GM18508 (cell line): ENCODE measurements around the gene KCNE5.
"Not testable (repeated sequence)": the region's sequence is repeated elsewhere in the genome, so short reads cannot be mapped to it uniquely, and the experiment has no call there.

Experiments
- ATAC-seq: cut with Tn5 transposase; IDR thresholded peaks from one replicate; pipeline ENCODE4 v1.9.1; 2021; ENCODE audit warnings: moderate number of reproducible peaks; ENCODE audit not compliant: insufficient read depth, unreplicated experiment

The KCNE5 gene

GRCh38 chrX:109619771-109620170 lies 5.2 kb downstream of the KCNE5 start:
- ATAC-seq = no peak

GRCh38 chrX:109614951-109615350 lies 10.0 kb downstream of the KCNE5 start:
- ATAC-seq = no peak

- no peak for ATAC-seq
Measured at GRCh38 chrX:109601486-109601885, 23.5 kb downstream of the KCNE5 start.

- ATAC-seq = no peak
Measured at GRCh38 chrX:109600237-109600651, 24.7 kb downstream of the KCNE5 start.

- no peak for ATAC-seq
Measured at GRCh38 chrX:109596015-109596414, 29.0 kb downstream of the KCNE5 start.

- ATAC-seq = no peak
Measured at GRCh38 chrX:109590176-109590575, 34.8 kb downstream of the KCNE5 start.

GRCh38 chrX:109585488-109585887 lies 39.5 kb downstream of the KCNE5 start:
- ATAC-seq = no peak

GRCh38 chrX:109578916-109579315 lies 46.1 kb downstream of the KCNE5 start:
- ATAC-seq = no peak

GRCh38 chrX:109577055-109577454 lies 47.9 kb downstream of the KCNE5 start:
- ATAC-seq = no peak

- ATAC-seq = not testable (repeated sequence)
Measured at GRCh38 chrX:109576083-109576482, 48.9 kb downstream of the KCNE5 start.
